ENCODE data around the gene PTPN18. TPM values are rescaled to one million over a fixed set of nuclear protein-coding genes. Genes with fewer than 3 reads are reported as not detected.
A peak's percentile ranks its signal among the peaks of the same experiment; 100 is the strongest.

Gene PTPN18
- total RNA-seq, 1 donor from 2014 or later, result 61.9 TPM

- Mint-ChIP-seq H3K9me3 (no peaks in the 10 kb centered on the region), H3K4me1 (peaks cover 5% of the 10 kb centered on the region), H3K27me3 (peaks cover 24% of the 10 kb centered on the region), H3K27ac (no peak overlapping the region), H3K4me3 (no peak overlapping the region), H3K36me3 (ENCODE audit: low read depth) (peaks cover 10% of the 10 kb centered on the region)
- no peak for DNase-seq
- intact Hi-C loops (cut with micrococcal nuclease), result no loop called here
These were observed 21.8 kb upstream of the PTPN18 start for GRCh38 chr2:130334026-130334425.

GRCh38 chr2:130335226-130335625 lies 20.6 kb upstream of the PTPN18 start:
- Mint-ChIP-seq H3K36me3 (ENCODE audit: low read depth) (peaks cover 18% of the 10 kb centered on the region), H3K27ac (no peak overlapping the region), H3K27me3 (peaks cover 19% of the 10 kb centered on the region), H3K9me3 (no peaks in the 10 kb centered on the region), H3K4me3 (no peak overlapping the region), H3K4me1 (peaks cover 12% of the 10 kb centered on the region)
- DNase-seq, result no peak
- intact Hi-C loops (cut with micrococcal nuclease), result no loop called here

- Mint-ChIP-seq H3K4me1 (peaks cover 19% of the 10 kb centered on the region), H3K9me3 (no peaks in the 10 kb centered on the region), H3K27ac (no peak overlapping the region), H3K36me3 (ENCODE audit: low read depth) (peaks cover 22% of the 10 kb centered on the region), H3K4me3 (no peak overlapping the region), H3K27me3 (peaks cover 12% of the 10 kb centered on the region)
- DNase-seq, result no peak
- intact Hi-C loops (cut with micrococcal nuclease), result no loop called here
These were observed 19.5 kb upstream of the PTPN18 start for GRCh38 chr2:130336150-130336876.

- intact Hi-C loops (cut with micrococcal nuclease), result no loop called here
- H3K27ac Mint-ChIP-seq, result no peak overlapping the region
- DNase-seq, result peak; percentile 83
- peaks cover 23% of the 10 kb centered on the region for H3K4me1 Mint-ChIP-seq
- H3K9me3 Mint-ChIP-seq, result no peaks in the 10 kb centered on the region
- H3K4me3 Mint-ChIP-seq, result peak overlapping the region; percentile 27
- H3K36me3 Mint-ChIP-seq (ENCODE audit: low read depth), result peaks cover 26% of the 10 kb centered on the region
- H3K27me3 Mint-ChIP-seq, result peaks cover 9% of the 10 kb centered on the region
These were observed 18.8 kb upstream of the PTPN18 start for GRCh38 chr2:130336877-130337734.

GRCh38 chr2:130337735-130338325 lies 18.0 kb upstream of the PTPN18 start:
- Mint-ChIP-seq H3K9me3 (no peaks in the 10 kb centered on the region), H3K4me3 (no peak overlapping the region), H3K27me3 (peaks cover 5% of the 10 kb centered on the region), H3K36me3 (ENCODE audit: low read depth) (peaks cover 29% of the 10 kb centered on the region), H3K4me1 (peaks cover 18% of the 10 kb centered on the region), H3K27ac (no peak overlapping the region)
- intact Hi-C loops (cut with micrococcal nuclease), result no loop called here
- no peak for DNase-seq

- H3K4me3 Mint-ChIP-seq, result no peak overlapping the region
- peak; percentile 53 for DNase-seq
- no peaks in the 10 kb centered on the region for H3K9me3 Mint-ChIP-seq
- intact Hi-C loops (cut with micrococcal nuclease), result no loop called here
- H3K27ac Mint-ChIP-seq, result no peak overlapping the region
- H3K27me3 Mint-ChIP-seq, result peaks cover 5% of the 10 kb centered on the region
- peaks cover 34% of the 10 kb centered on the region for H3K36me3 Mint-ChIP-seq (ENCODE audit: low read depth)
- peaks cover 18% of the 10 kb centered on the region for H3K4me1 Mint-ChIP-seq
These were observed 17.0 kb upstream of the PTPN18 start for GRCh38 chr2:130338793-130339345.

- Mint-ChIP-seq H3K27ac (no peak overlapping the region), H3K4me3 (peak overlapping the region; percentile 30), H3K36me3 (ENCODE audit: low read depth) (peaks cover 44% of the 10 kb centered on the region), H3K27me3 (no peaks in the 10 kb centered on the region), H3K4me1 (peaks cover 18% of the 10 kb centered on the region), H3K9me3 (no peaks in the 10 kb centered on the region)
- intact Hi-C loops (cut with micrococcal nuclease), result no loop called here
- DNase-seq, result peak; percentile 52
These were observed 15.7 kb upstream of the PTPN18 start for GRCh38 chr2:130339885-130340745.

- H3K36me3 Mint-ChIP-seq (ENCODE audit: low read depth), result peaks cover 58% of the 10 kb centered on the region
- intact Hi-C loops (cut with micrococcal nuclease), result loop anchor here (1.0 kb wide), 4 partner anchors 15 to 160 kb away; partner anchors contain the start of genes PTPN18 and SMPD4
- H3K27me3 Mint-ChIP-seq, result no peaks in the 10 kb centered on the region
- peaks cover 22% of the 10 kb centered on the region for H3K4me1 Mint-ChIP-seq
- peak overlapping the region; percentile 97 for H3K4me3 Mint-ChIP-seq
- peak; percentile 74 for DNase-seq
- H3K9me3 Mint-ChIP-seq, result no peaks in the 10 kb centered on the region
- peak overlapping the region; percentile 97 for H3K27ac Mint-ChIP-seq
These were observed 14.3 kb upstream of the PTPN18 start for GRCh38 chr2:130341562-130342019.

GRCh38 chr2:130342020-130342532 lies 13.8 kb upstream of the PTPN18 start:
- H3K4me3 Mint-ChIP-seq, result peak overlapping the region; percentile 97
- H3K27ac Mint-ChIP-seq, result peak overlapping the region; percentile 97
- H3K36me3 Mint-ChIP-seq (ENCODE audit: low read depth), result peaks cover 63% of the 10 kb centered on the region
- peak; percentile 96 for DNase-seq
- H3K27me3 Mint-ChIP-seq, result no peaks in the 10 kb centered on the region
- peaks cover 22% of the 10 kb centered on the region for H3K4me1 Mint-ChIP-seq
- no peaks in the 10 kb centered on the region for H3K9me3 Mint-ChIP-seq
- intact Hi-C loops (cut with micrococcal nuclease), result loop anchor here (1.0 kb wide), 4 partner anchors 14 to 161 kb away; partner anchors contain the start of genes PTPN18 and SMPD4

GRCh38 chr2:130342533-130343275 lies 13.2 kb upstream of the PTPN18 start, which contains the start of gene IMP4:
TSS of gene IMP4 (plus strand) at chr2:130342897. CDS start at chr2:130342933, 36 bp downstream.
- peaks cover 68% of the 10 kb centered on the region for H3K36me3 Mint-ChIP-seq (ENCODE audit: low read depth)
- peak within 1 kb of the TSS; percentile 97 for H3K27ac Mint-ChIP-seq
- H3K4me3 Mint-ChIP-seq, result peak within 1 kb of the TSS; percentile 97
- intact Hi-C loops (cut with micrococcal nuclease), result loop anchor here (1.0 kb wide), 4 partner anchors 14 to 161 kb away; partner anchors contain the start of genes PTPN18 and SMPD4
- DNase-seq, result peak; percentile 99
- H3K9me3 Mint-ChIP-seq, result no peaks in the 10 kb centered on the region
- no peaks in the 10 kb centered on the region for H3K27me3 Mint-ChIP-seq
- H3K4me1 Mint-ChIP-seq, result peaks cover 24% of the 10 kb centered on the region

- peak overlapping the region; percentile 97 for H3K4me3 Mint-ChIP-seq
- intact Hi-C loops (cut with micrococcal nuclease), result no loop called here
- H3K27me3 Mint-ChIP-seq, result no peaks in the 10 kb centered on the region
- DNase-seq, result peak; percentile 56
- H3K9me3 Mint-ChIP-seq, result no peaks in the 10 kb centered on the region
- H3K36me3 Mint-ChIP-seq (ENCODE audit: low read depth), result peaks cover 67% of the 10 kb centered on the region
- H3K27ac Mint-ChIP-seq, result no peak overlapping the region
- H3K4me1 Mint-ChIP-seq, result peaks cover 26% of the 10 kb centered on the region
These were observed 11.3 kb upstream of the PTPN18 start for GRCh38 chr2:130344578-130344977.

GRCh38 chr2:130345091-130345490 lies 10.8 kb upstream of the PTPN18 start:
- Mint-ChIP-seq H3K27me3 (no peaks in the 10 kb centered on the region), H3K4me1 (peaks cover 25% of the 10 kb centered on the region), H3K9me3 (no peaks in the 10 kb centered on the region), H3K27ac (no peak overlapping the region), H3K36me3 (ENCODE audit: low read depth) (peaks cover 66% of the 10 kb centered on the region), H3K4me3 (peak overlapping the region; percentile 97)
- DNase-seq, result peak; percentile 51
- intact Hi-C loops (cut with micrococcal nuclease), result no loop called here
